ENCODE results near the gene CLIC3. TPM values are rescaled to one million over a fixed set of nuclear protein-coding genes. Genes with fewer than 3 reads are reported as not detected.

CLIC3 gene
- total RNA-seq, 1 donor from 2014 or later, result 49.3 TPM

- ATAC-seq (no peak), DNase-seq (no peak)
- TF ChIP-seq CTCF (IDR thresholded peaks at IDR 0.05), result no peak
- intact Hi-C loops (cut with DNase I), result no loop called here
- Histone ChIP-seq H3K4me3 (peak overlapping the region; percentile 28), H3K9me3 (no peaks in the 10 kb centered on the region), H3K4me1 (peaks cover 43% of the 10 kb centered on the region), H3K27ac (peak overlapping the region; percentile 66), H3K36me3 (no peaks in the 10 kb centered on the region), H3K27me3 (ENCODE audit: low read depth) (no peaks in the 10 kb centered on the region)
Observed at GRCh38 chr9:136974817-136975535, 21.4 kb downstream of the CLIC3 start.

DNA sequence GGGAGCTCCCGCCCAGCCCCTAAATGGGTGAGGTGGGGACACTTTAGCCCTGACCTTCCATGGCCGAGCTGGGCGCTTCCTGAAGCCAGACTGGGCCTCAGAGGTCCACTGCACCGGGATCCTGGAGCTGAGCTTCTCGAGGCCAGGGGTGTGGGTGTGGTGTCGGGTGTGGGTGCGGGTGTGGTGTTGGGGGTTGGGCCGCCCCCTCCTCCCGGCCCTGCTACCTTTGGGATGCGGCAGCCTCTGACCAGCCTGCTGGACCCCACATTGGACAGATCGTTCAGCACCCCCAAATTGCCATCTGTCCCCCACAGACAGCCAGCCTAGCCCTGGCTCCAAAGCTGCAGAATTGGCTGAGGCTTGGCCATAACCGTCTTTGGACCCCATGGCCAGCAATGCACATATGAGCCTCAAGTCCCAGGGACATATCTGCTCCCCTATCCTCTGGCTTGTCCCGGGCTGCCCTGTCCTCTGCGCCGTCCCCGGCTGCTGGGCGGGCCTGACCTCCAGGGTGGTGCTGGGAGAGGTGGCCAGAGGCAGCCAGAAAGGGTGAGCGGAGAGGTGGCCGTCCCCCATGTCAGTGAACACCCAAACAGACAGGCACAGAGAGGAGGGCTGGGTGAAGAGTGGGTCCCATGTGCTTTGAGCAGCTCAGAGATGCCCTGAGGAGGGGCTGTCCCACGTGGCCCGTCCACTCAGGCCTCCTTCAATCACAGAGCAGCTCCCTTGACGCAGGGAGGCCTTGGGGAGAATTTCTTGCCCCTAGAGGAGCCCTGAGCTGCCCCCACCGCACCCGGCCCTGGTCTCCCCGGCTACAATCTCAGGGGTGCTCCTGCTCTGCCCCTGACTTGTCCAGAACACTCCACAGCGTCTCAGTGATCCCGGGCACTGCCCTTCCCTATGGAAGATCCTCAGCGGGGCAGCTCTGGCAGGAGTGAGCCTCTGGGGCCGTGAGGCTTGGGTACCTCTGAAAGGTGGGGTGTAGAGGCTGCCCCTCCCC, 22.4 kb downstream of the CLIC3 start:
- no peak for DNase-seq

GRCh38 chr9:136972743-136973142, 23.6 kb downstream of the CLIC3 start:
- TF ChIP-seq CTCF (IDR thresholded peaks at IDR 0.05), result no peak
- no peak overlapping the region for H3K27ac ChIP-seq
- H3K4me3 ChIP-seq, result no peak overlapping the region
- intact Hi-C loops (cut with DNase I), result no loop called here
- DNase-seq (no peak), ATAC-seq (no peak)
- no peaks in the 10 kb centered on the region for H3K9me3 ChIP-seq
- H3K27me3 ChIP-seq (ENCODE audit: low read depth), result no peaks in the 10 kb centered on the region
- peaks cover 40% of the 10 kb centered on the region for H3K4me1 ChIP-seq
- no peaks in the 10 kb centered on the region for H3K36me3 ChIP-seq

More for the DNA sequence above, 22.4 kb downstream of the CLIC3 start:
- H3K36me3 ChIP-seq, result no peaks in the 10 kb centered on the region
- no peak for TF ChIP-seq CTCF (IDR thresholded peaks at IDR 0.05)
- H3K27ac ChIP-seq, result peak overlapping the region; percentile 31
- H3K4me3 ChIP-seq, result no peak overlapping the region
- H3K4me1 ChIP-seq, result peaks cover 43% of the 10 kb centered on the region
- no peaks in the 10 kb centered on the region for H3K27me3 ChIP-seq (ENCODE audit: low read depth)
- H3K9me3 ChIP-seq, result no peaks in the 10 kb centered on the region
- ATAC-seq, result no peak
- intact Hi-C loops (cut with DNase I), result no loop called here

GRCh38 chr9:136972335-136972734, 24.0 kb downstream of the CLIC3 start:
- DNase-seq (no peak), ATAC-seq (no peak)
- Histone ChIP-seq H3K27me3 (ENCODE audit: low read depth) (no peaks in the 10 kb centered on the region), H3K27ac (no peak overlapping the region), H3K4me1 (peaks cover 36% of the 10 kb centered on the region), H3K4me3 (no peak overlapping the region), H3K9me3 (no peaks in the 10 kb centered on the region), H3K36me3 (no peaks in the 10 kb centered on the region)
- TF ChIP-seq CTCF (IDR thresholded peaks at IDR 0.05), result no peak
- intact Hi-C loops (cut with DNase I), result no loop called here

DNA sequence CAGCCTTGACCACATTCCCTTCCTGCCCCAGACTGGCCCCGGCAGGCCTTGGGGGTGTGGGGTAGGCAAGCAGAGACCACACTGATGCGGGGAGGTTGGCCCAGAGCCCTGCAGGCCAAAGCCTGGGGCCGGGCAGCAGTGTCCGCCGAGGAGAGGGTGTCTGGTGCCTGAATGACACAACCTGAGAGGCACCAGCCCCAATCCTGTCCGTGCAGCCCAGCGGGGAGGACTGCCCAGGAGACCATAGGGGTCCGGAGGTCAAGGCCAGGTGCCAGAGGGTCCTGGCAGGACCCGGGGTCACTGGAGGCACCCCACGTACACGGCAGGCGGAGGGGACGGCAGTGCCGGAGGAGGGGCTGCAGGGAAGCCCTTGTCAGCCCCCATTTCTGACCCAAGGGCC, 24.6 kb downstream of the CLIC3 start:
- intact Hi-C loops (cut with DNase I), result no loop called here
- H3K27ac ChIP-seq, result no peak overlapping the region
- no peaks in the 10 kb centered on the region for H3K9me3 ChIP-seq
- DNase-seq (no peak), ATAC-seq (no peak)
- no peaks in the 10 kb centered on the region for H3K27me3 ChIP-seq (ENCODE audit: low read depth)
- H3K4me1 ChIP-seq, result peaks cover 30% of the 10 kb centered on the region
- TF ChIP-seq CTCF (IDR thresholded peaks at IDR 0.05), result no peak
- no peak overlapping the region for H3K4me3 ChIP-seq
- no peaks in the 10 kb centered on the region for H3K36me3 ChIP-seq

Measured in lower lobe of right lung (tissue), 2 donors.